AG20443 (cell line): ENCODE results near the gene HMCN1.
"Not testable (repeated sequence)": the region's sequence is repeated elsewhere in the genome, so short reads cannot be mapped to it uniquely, and the experiment has no call there.

Experiments
- DNase-seq: peaks from one replicate; pipeline ENCODE4 v3.0.0; 2012; ENCODE audit warnings: low spot score, mixed read lengths

Gene HMCN1

GRCh38 chr1:186202776-186203175, 468.6 kb downstream of the HMCN1 start:
- DNase-seq, result no peak

GRCh38 chr1:186206048-186206570, 471.9 kb downstream of the HMCN1 start:
- DNase-seq, result no peak

GRCh38 chr1:186207391-186208085, 473.3 kb downstream of the HMCN1 start:
- DNase-seq, result peak; percentile 32

GRCh38 chr1:186208405-186209129, 474.4 kb downstream of the HMCN1 start:
- peak; percentile 27 for DNase-seq

- no peak for DNase-seq
These were observed 476.1 kb downstream of the HMCN1 start for GRCh38 chr1:186210258-186210657.

GRCh38 chr1:186211583-186211982, 477.4 kb downstream of the HMCN1 start:
- DNase-seq, result not testable (repeated sequence)

- peak; percentile 80 for DNase-seq
These were observed 478.5 kb downstream of the HMCN1 start for GRCh38 chr1:186212568-186213224.

- DNase-seq, result peak; percentile 21
These were observed 479.0 kb downstream of the HMCN1 start for GRCh38 chr1:186213225-186213607.

- DNase-seq, result no peak
These were observed 480.6 kb downstream of the HMCN1 start for GRCh38 chr1:186214791-186215190.

- DNase-seq, result no peak
These were observed 481.4 kb downstream of the HMCN1 start for GRCh38 chr1:186215636-186216035.

GRCh38 chr1:186218654-186219352, 484.6 kb downstream of the HMCN1 start:
- no peak for DNase-seq

- no peak for DNase-seq
These were observed 485.9 kb downstream of the HMCN1 start for GRCh38 chr1:186220067-186220466.

GRCh38 chr1:186220911-186221310, 486.7 kb downstream of the HMCN1 start:
- no peak for DNase-seq

GRCh38 chr1:186225096-186225495, 490.9 kb downstream of the HMCN1 start:
- DNase-seq, result no peak

- DNase-seq, result no peak
These were observed 494.6 kb downstream of the HMCN1 start for GRCh38 chr1:186228749-186229148.

- no peak for DNase-seq
These were observed 497.8 kb downstream of the HMCN1 start for GRCh38 chr1:186231861-186232436.

- DNase-seq, result no peak
These were observed 500.9 kb downstream of the HMCN1 start for GRCh38 chr1:186234976-186235686.

- no peak for DNase-seq
These were observed 501.5 kb downstream of the HMCN1 start for GRCh38 chr1:186235696-186236095.

GRCh38 chr1:186236921-186237320, 502.7 kb downstream of the HMCN1 start:
- DNase-seq, result peak; percentile 86

- no peak for DNase-seq
These were observed 505.0 kb downstream of the HMCN1 start for GRCh38 chr1:186239171-186239570.

- DNase-seq, result no peak
These were observed 506.2 kb downstream of the HMCN1 start for GRCh38 chr1:186240436-186240835.
